Measurements from ENCODE around the gene FBXL5. TPM values are rescaled to one million over a fixed set of nuclear protein-coding genes. Genes with fewer than 3 reads are reported as not detected.

The FBXL5 gene
- total and polyA plus RNA-seq, 2 of the 13 experiments (the other 11 are each of a cell fraction or from before 2014, with no cell fraction given) = 17.4 to 45.3 TPM

DNA sequence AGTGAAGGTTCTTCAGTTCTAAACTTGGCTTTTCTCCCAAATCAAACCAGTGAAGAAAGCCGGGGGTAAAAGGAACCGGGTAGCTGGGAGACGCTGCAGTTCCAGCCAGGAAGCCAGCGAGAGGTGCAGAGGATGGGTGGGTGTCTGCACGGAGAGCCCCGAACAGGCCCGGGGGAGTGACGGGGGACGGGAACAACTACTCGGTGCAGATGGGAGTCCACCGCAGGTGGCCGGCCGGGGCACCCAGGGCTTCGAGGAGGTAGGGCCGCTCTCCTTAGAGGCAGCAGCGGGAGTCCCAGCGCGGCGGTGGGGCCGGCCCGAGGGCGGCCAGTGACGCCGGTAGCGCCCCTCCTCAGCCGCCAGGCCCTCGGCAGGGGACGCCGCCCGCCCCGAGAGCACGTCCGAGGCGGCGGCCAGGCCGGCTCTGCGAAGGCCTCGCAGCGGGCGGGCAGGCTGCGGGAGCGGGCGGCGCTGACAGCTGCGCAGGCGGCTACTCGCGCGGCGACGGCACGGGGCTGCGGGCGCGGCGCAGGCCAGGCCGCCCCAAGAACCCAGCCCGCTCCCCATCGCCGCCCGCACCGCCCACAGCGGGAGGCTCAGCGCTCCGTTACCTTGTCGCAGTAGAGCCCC is 449 bp downstream of the FBXL5 start (continued):
- 0 out of 2 replicates have a peak, but pooled peaks have one; percentile 4 for TF ChIP-seq ZNF563 (CRISPR knock-in tag; IDR thresholded peaks at IDR 0.05)
- no peak for TF ChIP-seq NFE2L2 (IDR thresholded peaks at IDR 0.05; ENCODE audit: low read length)
- TF ChIP-seq, protein P1, sequence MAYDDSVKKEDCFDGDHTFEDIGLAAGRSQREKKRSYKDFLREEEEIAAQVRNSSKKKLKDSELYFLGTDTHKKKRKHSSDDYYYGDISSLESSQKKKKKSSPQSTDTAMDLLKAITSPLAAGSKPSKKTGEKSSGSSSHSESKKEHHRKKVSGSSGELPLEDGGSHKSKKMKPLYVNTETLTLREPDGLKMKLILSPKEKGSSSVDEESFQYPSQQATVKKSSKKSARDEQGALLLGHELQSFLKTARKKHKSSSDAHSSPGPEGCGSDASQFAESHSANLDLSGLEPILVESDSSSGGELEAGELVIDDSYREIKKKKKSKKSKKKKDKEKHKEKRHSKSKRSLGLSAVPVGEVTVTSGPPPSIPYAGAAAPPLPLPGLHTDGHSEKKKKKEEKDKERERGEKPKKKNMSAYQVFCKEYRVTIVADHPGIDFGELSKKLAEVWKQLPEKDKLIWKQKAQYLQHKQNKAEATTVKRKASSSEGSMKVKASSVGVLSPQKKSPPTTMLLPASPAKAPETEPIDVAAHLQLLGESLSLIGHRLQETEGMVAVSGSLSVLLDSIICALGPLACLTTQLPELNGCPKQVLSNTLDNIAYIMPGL (CRISPR knock-in tag; IDR thresholded peaks at IDR 0.05; ENCODE audit: borderline replicate concordance in 1 of 2, low read depth in 1 of 2) = 0 out of 4 replicates have a peak, but pooled peaks of 1 of the 2 experiments have one; percentile 32
- TF ChIP-seq ZNF441 (CRISPR knock-in tag; IDR thresholded peaks at IDR 0.05; ENCODE audit: borderline replicate concordance) = 0 out of 2 replicates have a peak, but pooled peaks have one; percentile 33
- TF ChIP-seq KMT2B (CRISPR knock-in tag; IDR thresholded peaks at IDR 0.05) = peak; percentile 11; the same call in 1 of the 2 replicates

GRCh38 chr4:15653864-15654592 is 1.1 kb downstream of the FBXL5 start:
- ATAC-seq = peak; percentile 55
- Histone ChIP-seq H3K9ac (ENCODE audit: insufficient read depth, low read depth, low read length) (peak overlapping the region; percentile 87), H3K4me2 (ENCODE audit: low read depth, low read length) (peak overlapping the region; percentile 83), H3K79me2 (ENCODE audit: insufficient read depth, low read length) (peaks cover 54% of the 10 kb centered on the region), H3K27me3 (ENCODE audit: control insufficient read depth in 1 of 2, insufficient read depth in 2 of 2, low read length in 2 of 2) (no peaks in the 10 kb centered on the region; a peak in 1 of 5 replicates), H2AFZ (ENCODE audit: low read length) (no peak overlapping the region), H3K4me1 (ENCODE audit: insufficient read depth, low read length) (peaks cover 54% of the 10 kb centered on the region), H4K20me1 (ENCODE audit: insufficient read depth, low read length) (peaks cover 10% of the 10 kb centered on the region), H3K9me3 (ENCODE audit: low read length) (no peaks in the 10 kb centered on the region), H3K4me3 (replicated peaks in 1 of 3; ENCODE audit: insufficient read depth in 1 of 3, low read depth in 2 of 3, low read length in 3 of 3) (peak overlapping the region; percentile 71 to 98 (median 90)), H3K36me3 (replicated peaks in 1 of 2; ENCODE audit: control insufficient read depth in 1 of 2, insufficient read depth in 2 of 2, low read length in 2 of 2) (no peaks in the 10 kb centered on the region), H3K27ac (ENCODE audit: extremely low read length, insufficient read depth, low read length) (peak overlapping the region; percentile 85)
- no peak for FAIRE-seq
- ChIA-PET POLR2A (interaction anchor here (0.8 to 4.8 kb wide), 5 partner anchors 8 to 56 kb away, joined by 3 to 36 read pairs (median 3); partner anchors contain the start of gene FAM200B), CTCF (ENCODE audit: low intra/inter-chr PET ratio, low total read pairs) (no interaction called here)
- DNase-seq (ENCODE audit: low spot score) = peak; percentile 31
- BruUV-seq (replicated peaks) = TSS peak; percentile 56
- WGBS (ENCODE audit: low lambda C conversion rate) = under 1% methylated on average over 7 of the region's 7 CpGs
- in situ Hi-C loops (cut with HindIII; ENCODE audit: extremely low pct_ligation_motif_present, low pct_unique_long_range_greater_than_20kb) = loop anchor here (5.0 to 25.0 kb wide), 2 partner anchors 177 to 642 kb away; partner anchors contain the start of gene CPEB2
- intact Hi-C loops (cut with micrococcal nuclease; ENCODE audit: unreplicated experiment) = loop anchor here (1.0 to 10.0 kb wide), 2 partner anchors 27 to 649 kb away; partner anchors contain the start of genes CPEB2 and FAM200B
- TF ChIP-seq CBX5 (CRISPR knock-in tag; IDR thresholded peaks at IDR 0.05; ENCODE audit: borderline replicate concordance) (no peak), ARID2 (CRISPR knock-in tag; IDR thresholded peaks at IDR 0.05; ENCODE audit: borderline replicate concordance) (peak; percentile 79; the same call in 1 of the 2 replicates), NAIF1 (CRISPR knock-in tag; IDR thresholded peaks at IDR 0.05; ENCODE audit: borderline replicate concordance) (no peak), THAP7 (CRISPR knock-in tag; IDR thresholded peaks at IDR 0.05) (no peak), CBX1 (IDR thresholded peaks at IDR 0.05; ENCODE audit: low read depth) (no peak), ZSCAN5A (CRISPR knock-in tag; IDR thresholded peaks at IDR 0.05; ENCODE audit: borderline replicate concordance) (0 out of 2 replicates have a peak, but pooled peaks have one; percentile 51), KLF11 (CRISPR knock-in tag; IDR thresholded peaks at IDR 0.05) (0 out of 2 replicates have a peak, but pooled peaks have one; percentile 35), KDM1A (CRISPR knock-in tag; IDR thresholded peaks at IDR 0.05) (no peak), PPARG (CRISPR knock-in tag; conservative IDR thresholded peaks at IDR 0.05) (no peak)
- TF ChIP-seq, protein P2, sequence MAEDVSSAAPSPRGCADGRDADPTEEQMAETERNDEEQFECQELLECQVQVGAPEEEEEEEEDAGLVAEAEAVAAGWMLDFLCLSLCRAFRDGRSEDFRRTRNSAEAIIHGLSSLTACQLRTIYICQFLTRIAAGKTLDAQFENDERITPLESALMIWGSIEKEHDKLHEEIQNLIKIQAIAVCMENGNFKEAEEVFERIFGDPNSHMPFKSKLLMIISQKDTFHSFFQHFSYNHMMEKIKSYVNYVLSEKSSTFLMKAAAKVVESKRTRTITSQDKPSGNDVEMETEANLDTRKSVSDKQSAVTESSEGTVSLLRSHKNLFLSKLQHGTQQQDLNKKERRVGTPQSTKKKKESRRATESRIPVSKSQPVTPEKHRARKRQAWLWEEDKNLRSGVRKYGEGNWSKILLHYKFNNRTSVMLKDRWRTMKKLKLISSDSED (CRISPR knock-in tag; IDR thresholded peaks at IDR 0.05) = no peak
